GM15510 (cell line): Measurements from ENCODE around the gene CFAP53.

Experiments
- POLR2A ChIP-seq: IDR thresholded peaks from 3 replicates; pipeline ENCODE4 v1.6.1; 2011; ENCODE audit warnings: borderline replicate concordance; ENCODE audit not compliant: insufficient read length; ENCODE audit errors: extremely low read depth

The CFAP53 gene

DNA sequence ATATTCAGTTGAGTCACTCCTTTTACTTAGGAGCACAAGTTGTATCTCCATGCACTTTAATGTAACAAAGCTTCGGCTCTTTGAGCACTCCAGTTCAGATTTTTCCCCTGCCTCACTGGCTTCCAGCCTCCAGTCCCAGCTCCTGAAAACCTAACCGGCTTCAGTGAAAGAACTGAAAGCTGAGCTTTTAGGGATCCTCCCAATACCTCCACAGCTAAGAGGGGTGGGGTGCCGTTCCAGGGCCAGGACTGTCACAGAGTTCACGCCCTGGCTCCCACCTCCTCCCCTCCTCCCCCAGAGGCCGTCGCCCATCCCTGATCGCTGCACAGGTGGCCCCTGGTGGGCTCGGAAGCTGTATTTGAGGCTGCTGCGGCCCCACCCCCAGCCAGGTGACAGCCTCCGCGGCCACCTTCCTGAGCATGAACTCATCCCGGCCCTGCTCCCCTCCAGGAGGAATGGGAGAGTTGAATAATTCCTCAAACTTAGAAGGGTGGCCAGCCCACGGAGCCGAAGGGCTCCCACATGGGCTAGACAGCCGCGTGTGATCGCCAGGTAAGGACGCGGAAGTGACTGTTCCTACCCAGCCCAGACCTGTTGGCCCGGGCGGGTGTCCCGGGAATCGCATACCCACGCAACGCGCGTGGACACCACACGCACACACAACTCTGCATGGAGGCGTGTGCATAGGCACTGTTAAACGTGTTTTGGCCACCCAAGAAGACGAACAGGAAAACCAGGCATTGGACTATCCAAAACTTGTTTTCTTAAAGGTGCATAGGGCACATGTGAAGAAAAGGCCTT, 73.1 kb downstream of the CFAP53 start:
- TF ChIP-seq POLR2A: no peak

DNA sequence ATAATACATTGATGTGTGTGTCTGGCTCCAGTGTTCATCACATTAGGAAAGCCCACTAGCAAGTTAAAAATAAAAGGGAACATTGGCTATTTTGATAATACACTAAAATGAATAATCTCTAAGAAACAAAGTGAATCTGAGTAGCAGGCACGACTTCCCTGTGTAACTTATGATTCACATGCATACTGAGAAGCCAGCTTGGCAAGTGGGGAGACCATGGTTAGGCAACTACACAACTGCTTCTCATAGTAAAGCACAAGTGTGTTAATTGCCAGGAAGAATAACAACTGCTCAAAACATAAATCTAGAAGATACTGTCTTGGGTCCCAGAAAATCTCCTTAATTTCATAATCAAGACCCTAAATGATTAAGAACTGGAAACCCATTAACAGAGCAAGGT, 75.4 kb downstream of the CFAP53 start:
- TF ChIP-seq POLR2A: no peak

DNA sequence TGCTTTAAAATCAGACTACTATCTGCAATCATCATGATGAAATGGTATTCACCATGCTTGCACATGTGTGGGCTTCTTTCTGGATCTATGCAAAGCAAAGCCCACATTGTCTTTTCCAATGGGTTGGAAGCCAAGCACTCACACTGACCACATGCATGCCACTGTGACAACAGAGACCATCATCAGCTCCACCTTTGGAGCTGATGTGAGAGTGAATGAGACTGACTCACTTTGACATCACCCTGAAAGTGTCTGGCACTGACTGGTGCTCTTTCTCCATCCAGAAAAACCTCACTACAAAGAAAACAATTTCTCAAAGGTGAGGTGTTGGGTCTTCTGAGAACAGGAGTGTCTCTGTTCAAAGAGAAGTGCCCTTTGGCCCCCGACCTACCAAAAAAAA, 76.1 kb downstream of the CFAP53 start:
- TF ChIP-seq POLR2A: no peak

DNA sequence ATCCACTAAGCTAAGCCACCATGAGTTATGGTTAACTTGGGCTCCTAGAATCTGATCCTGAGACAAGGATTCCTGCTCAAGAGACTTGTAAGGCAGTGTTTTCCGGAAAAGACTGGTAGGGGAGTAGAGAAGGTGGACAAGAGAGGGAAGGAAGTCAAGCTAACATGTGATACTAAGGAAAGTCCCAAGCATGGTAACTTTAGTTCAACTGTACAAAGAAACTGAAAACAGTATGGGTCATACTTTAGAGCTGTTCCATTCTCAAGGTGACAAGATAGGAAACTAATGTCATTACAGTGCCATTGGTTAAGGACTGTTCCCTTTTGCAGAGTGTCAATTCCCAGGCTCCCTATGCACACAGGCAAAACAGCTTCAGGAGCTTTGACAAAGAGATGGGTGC, 77.1 kb downstream of the CFAP53 start:
- no peak for TF ChIP-seq POLR2A

DNA sequence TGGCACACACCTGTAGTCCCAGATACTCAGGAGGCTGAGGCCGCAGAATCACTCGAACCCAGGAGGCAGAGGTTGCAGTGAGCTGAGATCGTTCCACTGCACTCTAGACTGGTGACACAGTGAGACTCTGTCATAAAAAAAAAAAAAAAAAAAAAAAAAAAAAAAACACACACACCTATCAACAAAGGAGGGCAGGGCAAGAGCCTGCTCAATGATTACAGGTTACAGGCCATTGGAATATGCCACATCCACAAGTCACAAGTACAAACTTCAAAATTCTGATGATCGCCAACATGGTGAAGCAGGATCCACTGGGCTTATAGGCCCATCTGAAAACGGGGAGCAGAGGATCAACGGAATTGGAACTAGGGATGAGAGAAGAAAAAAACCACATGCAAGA, 77.6 kb downstream of the CFAP53 start:
- TF ChIP-seq POLR2A: no peak

DNA sequence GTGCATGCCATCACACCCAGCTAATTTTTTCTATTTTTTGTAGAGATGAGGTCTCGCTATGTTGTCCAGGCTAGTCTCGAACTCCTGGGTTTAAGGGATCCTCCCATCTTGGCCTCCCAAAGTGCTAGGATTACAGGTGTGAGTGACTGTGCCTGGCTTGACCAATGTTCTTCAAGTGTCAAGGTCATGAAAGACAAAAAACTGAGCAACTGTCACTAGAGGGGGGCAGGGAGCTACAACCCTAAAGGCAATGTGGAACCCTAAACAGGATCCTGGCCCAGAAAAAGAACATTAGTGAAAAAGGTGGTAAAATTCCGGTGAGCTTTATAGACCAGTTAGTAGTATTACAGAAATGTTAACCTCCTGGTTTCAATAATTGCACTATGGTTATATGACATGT, 78.6 kb downstream of the CFAP53 start:
- no peak for TF ChIP-seq POLR2A

DNA sequence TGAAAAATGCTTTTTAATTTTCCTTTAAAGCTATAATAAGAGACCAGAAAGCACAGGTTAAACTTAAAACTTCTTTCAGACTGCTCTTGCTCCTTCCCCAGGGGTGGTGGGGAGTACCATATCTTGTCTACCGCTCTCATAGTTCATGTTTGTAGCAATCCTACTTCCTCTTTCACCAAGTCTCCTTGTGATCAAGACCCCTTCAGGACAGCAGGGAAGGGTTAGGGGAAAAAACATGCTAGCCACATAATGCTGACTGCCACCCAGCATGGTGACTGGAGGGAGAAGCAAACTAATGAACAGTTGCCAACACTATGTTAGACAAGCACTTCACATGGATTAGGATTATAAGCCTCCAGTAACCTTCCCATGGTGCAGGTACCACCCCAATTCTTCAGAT, 79.9 kb downstream of the CFAP53 start:
- no peak for TF ChIP-seq POLR2A

DNA sequence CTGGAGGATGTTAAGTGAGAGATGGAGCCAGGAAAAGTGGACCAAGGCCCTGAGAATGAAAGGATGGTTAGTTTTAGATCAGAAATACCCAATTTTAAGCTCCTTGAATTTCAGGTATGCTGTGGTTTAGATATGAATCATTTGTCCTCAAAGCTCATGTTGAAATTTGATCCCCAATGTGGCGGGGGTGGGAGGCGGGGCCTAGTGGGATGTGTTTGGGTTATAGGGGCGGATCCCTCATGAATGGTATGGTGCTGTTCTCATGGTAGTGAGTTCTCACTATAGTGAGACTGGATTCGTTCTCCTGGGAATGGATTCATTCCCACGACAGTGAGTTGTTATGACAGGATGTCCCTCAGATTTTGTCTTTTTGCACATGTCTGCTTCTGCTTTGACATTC, 82.7 kb downstream of the CFAP53 start:
- TF ChIP-seq POLR2A: no peak

DNA sequence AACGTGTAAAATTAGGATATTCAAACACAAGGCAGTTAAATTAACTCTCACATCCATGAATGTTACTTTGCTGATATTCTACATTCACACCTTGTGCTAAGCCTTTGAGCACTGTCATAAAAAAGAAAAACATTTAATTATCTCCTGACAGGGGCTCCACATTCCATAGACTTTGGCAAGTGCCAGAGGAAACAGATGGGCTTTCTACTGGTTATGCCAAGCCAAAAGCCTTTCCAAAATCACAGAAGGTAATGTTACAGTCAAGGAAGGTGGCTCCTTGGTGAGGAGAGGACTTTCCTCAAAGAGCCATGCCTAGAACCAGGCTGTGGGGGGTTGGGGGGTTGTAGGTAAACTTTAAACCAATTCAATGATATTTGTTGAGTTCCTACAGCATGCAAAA, 83.8 kb downstream of the CFAP53 start:
- no peak for TF ChIP-seq POLR2A

DNA sequence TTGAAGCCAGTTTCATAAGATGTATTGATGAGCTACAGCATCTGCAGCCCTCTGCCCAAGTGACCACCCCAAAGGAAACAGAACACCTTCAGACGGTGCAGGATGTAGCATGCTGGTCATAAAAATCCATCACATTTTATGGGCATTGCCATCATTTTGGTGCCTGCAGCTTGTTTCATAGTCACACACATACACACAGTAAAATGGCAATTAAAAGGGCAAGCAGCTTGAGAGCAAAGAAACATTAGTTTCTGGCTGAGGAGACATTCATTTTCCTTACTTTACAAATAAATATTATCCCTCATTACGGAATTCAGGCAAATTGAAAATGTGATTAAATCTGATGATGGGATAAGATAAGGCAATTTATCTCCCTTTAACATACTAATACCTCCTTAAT, 84.7 kb downstream of the CFAP53 start:
- no peak for TF ChIP-seq POLR2A

DNA sequence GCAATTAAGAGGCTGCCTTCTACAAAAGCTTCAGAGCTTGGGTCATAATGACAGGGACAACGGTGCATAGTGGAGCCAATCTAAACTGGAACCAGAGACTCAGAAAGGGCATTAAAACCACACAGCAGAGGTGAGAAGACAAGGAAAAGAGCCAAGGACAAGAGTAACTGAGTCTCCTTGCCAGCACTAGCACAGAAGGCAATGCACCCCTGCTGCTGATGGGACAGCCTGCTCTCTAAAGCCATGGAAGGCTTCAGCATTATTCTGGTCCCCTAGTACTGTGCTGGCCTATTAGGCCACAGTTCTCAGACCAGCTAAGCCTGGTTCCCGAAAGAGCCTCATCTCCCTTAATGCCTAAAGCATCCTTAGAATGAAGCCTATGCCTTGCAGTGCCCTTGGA, 86.8 kb downstream of the CFAP53 start:
- TF ChIP-seq POLR2A: no peak

DNA sequence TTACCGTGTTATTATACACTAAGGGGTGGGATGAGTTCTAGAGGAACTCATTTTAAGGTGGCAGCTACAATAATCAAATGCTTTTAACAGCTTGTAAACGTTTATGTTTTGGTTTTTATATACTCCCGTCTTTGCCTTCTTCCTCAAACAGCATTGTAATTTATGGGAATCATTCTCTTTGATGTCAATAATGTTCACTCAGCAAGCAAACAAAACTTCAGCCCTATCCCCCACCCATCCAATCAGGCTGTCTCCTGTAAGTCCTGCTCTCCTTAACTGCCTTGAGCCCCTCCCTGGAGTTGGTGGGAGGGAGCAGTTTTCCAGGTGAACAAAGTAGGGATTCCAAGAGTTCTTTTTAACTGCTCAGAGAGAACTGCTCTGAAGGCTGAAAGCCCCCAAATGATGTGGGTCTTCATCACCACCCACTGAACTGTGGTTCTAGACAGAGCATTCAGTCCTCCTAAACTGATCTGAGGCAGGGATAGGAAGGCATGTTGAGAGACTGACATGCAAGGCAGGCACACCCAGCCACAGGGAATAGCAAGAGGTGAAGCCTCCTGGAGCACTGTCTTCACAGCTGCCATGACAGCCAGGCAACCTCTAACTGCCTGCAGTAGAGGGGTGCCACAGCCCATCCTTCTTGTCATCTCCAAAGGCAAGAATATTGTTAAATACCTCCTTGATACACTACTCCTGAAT, 88.9 kb downstream of the CFAP53 start:
- TF ChIP-seq POLR2A: no peak
